ENCODE data around the gene LDLRAD4.
"Not testable (repeated sequence)": the region's sequence is repeated elsewhere in the genome, so short reads cannot be mapped to it uniquely, and the experiment has no call there.

Gene LDLRAD4

DNA sequence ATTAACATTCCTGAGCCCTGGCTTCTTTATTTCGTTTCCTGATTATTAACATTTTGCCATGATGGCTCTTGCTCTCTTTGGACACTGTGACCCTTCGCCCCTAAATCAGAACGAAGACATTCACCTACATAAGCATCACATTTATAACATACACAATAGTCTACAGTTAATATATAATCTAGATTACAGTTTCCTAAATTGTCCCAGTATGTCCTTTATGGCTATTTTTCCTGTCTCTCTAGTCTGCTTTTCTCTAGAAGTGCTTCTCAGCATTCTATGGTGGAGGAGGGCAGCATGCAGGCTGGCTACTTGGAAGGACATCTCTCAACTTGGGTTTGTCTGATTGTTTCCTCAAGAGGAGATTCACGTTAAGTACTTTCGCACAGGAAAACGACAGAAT is 457.9 kb downstream of the LDLRAD4 start:
- TF ChIP-seq, protein P1, sequence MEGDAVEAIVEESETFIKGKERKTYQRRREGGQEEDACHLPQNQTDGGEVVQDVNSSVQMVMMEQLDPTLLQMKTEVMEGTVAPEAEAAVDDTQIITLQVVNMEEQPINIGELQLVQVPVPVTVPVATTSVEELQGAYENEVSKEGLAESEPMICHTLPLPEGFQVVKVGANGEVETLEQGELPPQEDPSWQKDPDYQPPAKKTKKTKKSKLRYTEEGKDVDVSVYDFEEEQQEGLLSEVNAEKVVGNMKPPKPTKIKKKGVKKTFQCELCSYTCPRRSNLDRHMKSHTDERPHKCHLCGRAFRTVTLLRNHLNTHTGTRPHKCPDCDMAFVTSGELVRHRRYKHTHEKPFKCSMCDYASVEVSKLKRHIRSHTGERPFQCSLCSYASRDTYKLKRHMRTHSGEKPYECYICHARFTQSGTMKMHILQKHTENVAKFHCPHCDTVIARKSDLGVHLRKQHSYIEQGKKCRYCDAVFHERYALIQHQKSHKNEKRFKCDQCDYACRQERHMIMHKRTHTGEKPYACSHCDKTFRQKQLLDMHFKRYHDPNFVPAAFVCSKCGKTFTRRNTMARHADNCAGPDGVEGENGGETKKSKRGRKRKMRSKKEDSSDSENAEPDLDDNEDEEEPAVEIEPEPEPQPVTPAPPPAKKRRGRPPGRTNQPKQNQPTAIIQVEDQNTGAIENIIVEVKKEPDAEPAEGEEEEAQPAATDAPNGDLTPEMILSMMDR (IDR thresholded peaks at IDR 0.05; ENCODE audit: borderline replicate concordance, control extremely low read depth, extremely low read depth, insufficient read depth, missing control alignments): no peak
- no peak for DNase-seq (ENCODE audit: low spot score)
- in situ Hi-C loops (cut with MboI; ENCODE audit: low sequenced_read_pairs, unreplicated experiment): no loop called here

DNA sequence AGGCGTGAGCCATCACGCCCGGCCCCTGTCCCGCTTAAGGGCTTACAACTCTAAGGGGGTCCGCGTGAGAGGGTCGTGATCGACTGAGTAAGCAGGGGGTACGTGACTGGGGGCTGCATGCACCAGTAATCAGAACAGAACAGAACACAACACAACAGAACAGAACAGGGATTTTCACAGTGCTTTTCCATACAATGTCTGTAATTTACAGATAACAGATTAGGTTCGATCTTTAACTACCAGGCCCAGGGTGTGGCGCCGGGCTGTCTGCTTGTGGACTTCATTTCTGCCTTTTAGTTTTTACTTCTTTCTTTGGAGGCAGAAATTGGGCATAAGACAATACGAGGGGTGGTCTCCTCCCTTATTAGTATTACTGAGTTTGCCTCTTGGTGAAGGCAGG is 458.8 kb downstream of the LDLRAD4 start:
- DNase-seq (ENCODE audit: low spot score); in situ Hi-C loops (cut with MboI; ENCODE audit: low sequenced_read_pairs, unreplicated experiment): not testable (repeated sequence)

DNA sequence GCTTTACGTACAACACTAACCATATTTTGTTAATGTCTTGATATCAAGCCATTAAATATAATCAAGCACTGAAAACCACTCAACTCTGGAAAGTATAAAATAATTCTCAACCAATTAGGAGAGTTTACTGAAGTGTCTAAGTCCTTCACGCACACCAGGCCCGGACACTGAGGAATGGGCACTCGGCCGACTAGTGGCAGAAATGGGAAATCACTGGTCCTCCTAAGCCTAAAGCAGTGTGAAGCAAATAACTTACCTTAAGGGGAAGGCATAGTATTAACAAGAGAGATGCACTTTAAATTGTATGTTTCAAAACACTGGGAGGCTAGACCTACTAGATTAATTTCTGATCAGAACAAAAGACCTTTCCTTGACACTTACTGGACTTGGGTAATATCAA is 462.1 kb downstream of the LDLRAD4 start:
- TF ChIP-seq, protein P1 (IDR thresholded peaks at IDR 0.05; ENCODE audit: borderline replicate concordance, control extremely low read depth, extremely low read depth, insufficient read depth, missing control alignments): peak; percentile 59
- peak; percentile 34 for DNase-seq (ENCODE audit: low spot score)
- in situ Hi-C loops (cut with MboI; ENCODE audit: low sequenced_read_pairs, unreplicated experiment): no loop called here

GRCh38 chr18:13681701-13682100 is 463.1 kb downstream of the LDLRAD4 start:
- TF ChIP-seq, protein P1 (IDR thresholded peaks at IDR 0.05; ENCODE audit: borderline replicate concordance, control extremely low read depth, extremely low read depth, insufficient read depth, missing control alignments): no peak

DNA sequence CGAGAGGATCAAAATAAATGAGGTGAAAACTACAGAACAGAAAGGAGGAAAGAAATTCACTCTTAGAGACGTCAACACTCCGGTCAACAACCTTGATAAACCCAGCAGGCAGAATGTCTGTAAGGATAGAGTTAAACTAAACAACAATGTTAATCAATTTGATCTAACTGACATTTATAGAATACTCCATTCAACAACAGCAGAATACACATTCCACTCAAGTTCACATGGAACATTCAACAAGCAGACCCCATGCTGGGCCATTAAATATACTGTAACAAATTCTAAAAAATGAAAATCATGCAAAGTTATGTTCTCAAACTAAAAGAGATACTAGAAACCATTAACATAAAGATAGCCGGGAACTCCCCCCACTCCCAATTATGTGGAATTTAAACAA is 466.0 kb downstream of the LDLRAD4 start:
- DNase-seq (ENCODE audit: low spot score): no peak
- in situ Hi-C loops (cut with MboI; ENCODE audit: low sequenced_read_pairs, unreplicated experiment): no loop called here
- TF ChIP-seq, protein P1 (IDR thresholded peaks at IDR 0.05; ENCODE audit: borderline replicate concordance, control extremely low read depth, extremely low read depth, insufficient read depth, missing control alignments): no peak

More at GRCh38 chr18:13681701-13682100, 463.1 kb downstream of the LDLRAD4 start:
- in situ Hi-C loops (cut with MboI; ENCODE audit: low sequenced_read_pairs, unreplicated experiment): no loop called here
- no peak for DNase-seq (ENCODE audit: low spot score)

GRCh38 chr18:13688191-13689136 is 469.9 kb downstream of the LDLRAD4 start:
- no peak for DNase-seq (ENCODE audit: low spot score)
- in situ Hi-C loops (cut with MboI; ENCODE audit: low sequenced_read_pairs, unreplicated experiment): no loop called here
- TF ChIP-seq, protein P1 (IDR thresholded peaks at IDR 0.05; ENCODE audit: borderline replicate concordance, control extremely low read depth, extremely low read depth, insufficient read depth, missing control alignments): no peak

- DNase-seq (ENCODE audit: low spot score); in situ Hi-C loops (cut with MboI; ENCODE audit: low sequenced_read_pairs, unreplicated experiment): not testable (repeated sequence)
Observed at GRCh38 chr18:13690060-13690459, 471.5 kb downstream of the LDLRAD4 start.

DNA sequence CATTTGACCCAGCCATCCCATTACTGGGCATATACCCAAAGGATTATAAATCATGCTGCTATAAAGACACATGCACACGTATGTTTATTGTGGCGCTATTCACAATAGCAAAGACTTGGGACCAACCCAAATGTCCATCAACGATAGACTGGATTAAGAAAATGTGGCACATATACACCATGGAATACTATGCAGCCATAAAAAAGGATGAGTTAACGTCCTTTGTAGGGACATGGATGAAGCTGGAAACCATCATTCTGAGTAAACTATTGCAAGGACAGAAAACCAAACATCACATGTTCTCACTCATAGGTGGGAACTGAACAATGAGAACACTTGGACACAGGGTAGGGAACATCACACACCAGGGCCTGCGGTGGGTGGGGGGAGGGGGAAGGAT is 476.8 kb downstream of the LDLRAD4 start:
- DNase-seq (ENCODE audit: low spot score); in situ Hi-C loops (cut with MboI; ENCODE audit: low sequenced_read_pairs, unreplicated experiment): not testable (repeated sequence)

All from GM13976 (cell line).